Measurements from ENCODE around the gene RFC2. TPM values are rescaled to one million over a fixed set of nuclear protein-coding genes. Genes with fewer than 3 reads are reported as not detected.

The RFC2 gene
- polyA plus RNA-seq, 3 donors = 40.8 to 50.2 (median 42.4) TPM

DNA sequence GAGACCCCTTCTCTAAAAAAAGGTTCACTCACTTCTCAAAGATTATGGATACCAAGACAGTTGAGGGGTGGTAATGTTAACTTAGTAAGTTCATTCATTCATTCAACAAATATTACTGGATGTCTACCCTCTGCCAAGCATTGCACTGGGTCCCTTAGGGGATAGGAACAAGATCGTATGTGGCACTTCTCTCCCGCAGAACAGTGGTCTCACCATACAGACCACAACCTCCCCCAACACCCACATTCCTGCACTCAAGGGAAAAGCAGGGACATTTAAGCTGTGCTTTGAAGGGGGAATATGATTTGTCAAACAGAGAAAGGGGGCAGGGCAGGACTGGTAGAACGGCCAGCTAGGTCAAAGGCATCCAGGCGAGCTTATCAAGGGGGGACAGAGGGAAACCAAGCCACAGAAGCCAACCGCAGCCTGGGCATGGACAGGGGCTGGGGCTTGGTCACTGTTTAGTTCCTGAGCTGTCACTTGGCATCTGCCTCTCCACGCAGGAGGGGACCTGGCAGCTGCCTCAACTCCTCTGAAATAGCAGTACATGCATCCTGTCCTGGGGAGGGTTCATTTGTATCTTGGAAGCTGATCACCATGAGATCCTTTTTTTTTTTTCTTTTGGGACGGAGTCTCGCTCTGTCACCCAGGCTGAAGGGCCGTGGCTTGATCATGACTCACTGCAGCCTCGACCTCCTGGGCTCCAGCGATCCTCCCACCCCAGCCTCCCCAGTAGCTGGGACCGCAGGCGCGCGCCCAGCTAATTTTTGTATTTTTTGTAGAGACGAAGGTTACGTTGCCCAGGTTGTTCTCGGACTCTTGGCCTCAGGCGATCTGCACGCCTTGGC is 34.1 kb upstream of the RFC2 start:
- DNase-seq (ENCODE audit: extremely low read depth in 1 of 11, low read depth in 9 of 11, low spot score in 4 of 11) = no peak

DNA sequence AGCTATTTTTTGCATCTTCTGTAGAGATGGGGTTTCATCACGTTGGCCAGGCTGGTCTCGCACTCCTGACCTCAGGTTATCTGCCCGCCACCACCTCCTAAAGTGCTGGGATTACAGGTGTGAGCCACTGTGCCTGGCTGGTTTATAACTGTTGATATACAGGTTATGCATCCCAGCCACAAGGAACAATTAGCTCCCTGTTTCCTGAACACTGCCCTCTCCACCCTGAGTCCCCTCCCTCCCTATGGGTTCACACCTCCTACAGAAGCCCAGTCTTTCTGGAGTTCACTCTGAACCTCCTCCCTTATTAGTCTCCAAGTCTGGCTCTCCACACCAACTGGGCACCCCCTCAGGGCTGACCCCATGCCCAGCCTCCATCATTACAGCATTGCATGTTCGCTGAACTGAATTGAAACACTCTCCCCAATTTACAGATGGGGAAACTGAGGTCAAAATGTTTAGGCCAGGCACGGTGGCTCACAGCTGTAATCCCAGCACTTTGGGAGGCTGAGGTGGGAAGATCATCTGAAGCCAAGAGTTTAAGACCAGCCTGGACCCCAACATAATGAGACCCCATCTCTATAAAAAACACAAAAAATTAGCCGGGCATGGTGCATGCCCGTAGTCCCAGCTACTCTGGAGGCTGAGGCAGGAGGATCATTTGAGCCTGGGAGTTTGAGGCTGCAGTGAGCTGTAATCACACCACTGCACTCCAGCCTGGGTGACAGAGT is 33.3 kb upstream of the RFC2 start:
- DNase-seq (ENCODE audit: extremely low read depth in 1 of 11, low read depth in 9 of 11, low spot score in 4 of 11) = no peak

DNA sequence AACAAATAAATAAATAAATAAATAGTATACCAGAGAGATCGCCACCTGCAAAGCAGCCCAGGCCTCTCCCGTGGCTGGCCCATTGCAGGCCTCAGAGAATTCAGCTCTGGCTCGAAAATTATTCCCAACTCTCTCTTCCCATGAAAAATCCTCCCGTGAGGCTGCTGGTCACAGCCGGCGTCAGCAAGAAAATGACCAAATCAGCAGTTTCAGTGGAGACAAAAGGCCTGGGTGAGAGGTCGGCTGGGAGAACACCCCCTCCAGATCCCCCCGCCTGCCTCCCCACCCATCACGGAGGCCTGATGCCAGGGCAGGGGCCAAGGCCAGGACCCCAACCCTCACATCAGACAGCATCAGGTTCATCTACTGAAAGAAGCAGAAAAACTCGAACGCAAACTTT is 31.9 kb upstream of the RFC2 start:
- no peak for DNase-seq (ENCODE audit: extremely low read depth in 1 of 11, low read depth in 9 of 11, low spot score in 4 of 11)

DNA sequence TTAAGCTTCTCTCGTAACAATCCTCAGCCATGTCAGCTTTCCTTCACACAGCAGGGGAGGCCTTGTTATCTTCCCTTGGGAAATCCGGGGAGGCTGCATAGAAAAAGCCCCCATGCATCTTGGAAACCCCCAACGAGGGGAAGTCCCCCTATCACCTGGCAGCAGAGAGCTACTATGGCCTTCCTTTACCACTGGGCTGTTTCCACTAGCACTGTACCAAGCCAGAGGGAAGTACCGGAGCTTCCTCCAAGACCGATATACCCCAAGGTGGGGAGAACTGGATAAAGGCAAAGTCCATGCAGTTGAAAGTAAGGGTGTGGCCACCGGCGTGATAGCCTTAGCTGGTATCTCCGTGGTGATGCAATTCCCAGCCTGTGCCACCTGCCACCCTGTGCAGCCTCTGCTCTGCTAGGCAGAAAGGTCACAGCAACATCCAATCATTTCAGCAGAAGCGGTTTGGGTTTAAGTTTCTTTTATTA is 30.6 kb upstream of the RFC2 start:
- DNase-seq (ENCODE audit: extremely low read depth in 1 of 11, low read depth in 9 of 11, low spot score in 4 of 11) = no peak

DNA sequence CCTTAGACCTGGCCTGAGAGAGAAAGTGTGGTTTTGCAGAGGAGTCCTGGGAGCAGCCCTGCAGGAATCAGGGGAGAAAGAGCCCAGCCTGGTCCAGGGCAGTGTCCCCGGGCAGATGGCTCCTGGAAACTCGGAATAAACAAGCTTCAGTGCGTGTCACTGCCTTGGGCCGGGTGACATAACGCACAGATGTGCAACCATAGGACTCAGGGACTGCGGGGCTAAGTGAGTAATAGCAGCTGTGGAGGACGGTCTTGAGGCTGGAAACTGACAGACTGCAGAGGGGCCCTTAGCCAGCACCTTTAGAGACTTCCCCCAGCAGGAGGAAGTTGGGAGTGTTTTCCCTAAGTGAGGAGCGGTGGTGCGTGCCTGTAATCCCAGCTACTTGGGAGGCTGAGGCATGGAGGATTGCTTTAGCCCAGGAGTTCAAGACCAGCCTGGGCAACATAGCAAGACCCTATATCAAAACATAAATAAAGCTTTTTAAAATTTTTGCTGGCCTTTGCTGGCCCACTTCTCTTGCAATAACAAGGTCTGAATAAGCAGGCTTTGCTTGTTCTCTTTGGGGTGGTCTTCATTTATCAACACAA is 29.8 kb upstream of the RFC2 start:
- no peak for DNase-seq (ENCODE audit: extremely low read depth in 1 of 11, low read depth in 9 of 11, low spot score in 4 of 11)

DNA sequence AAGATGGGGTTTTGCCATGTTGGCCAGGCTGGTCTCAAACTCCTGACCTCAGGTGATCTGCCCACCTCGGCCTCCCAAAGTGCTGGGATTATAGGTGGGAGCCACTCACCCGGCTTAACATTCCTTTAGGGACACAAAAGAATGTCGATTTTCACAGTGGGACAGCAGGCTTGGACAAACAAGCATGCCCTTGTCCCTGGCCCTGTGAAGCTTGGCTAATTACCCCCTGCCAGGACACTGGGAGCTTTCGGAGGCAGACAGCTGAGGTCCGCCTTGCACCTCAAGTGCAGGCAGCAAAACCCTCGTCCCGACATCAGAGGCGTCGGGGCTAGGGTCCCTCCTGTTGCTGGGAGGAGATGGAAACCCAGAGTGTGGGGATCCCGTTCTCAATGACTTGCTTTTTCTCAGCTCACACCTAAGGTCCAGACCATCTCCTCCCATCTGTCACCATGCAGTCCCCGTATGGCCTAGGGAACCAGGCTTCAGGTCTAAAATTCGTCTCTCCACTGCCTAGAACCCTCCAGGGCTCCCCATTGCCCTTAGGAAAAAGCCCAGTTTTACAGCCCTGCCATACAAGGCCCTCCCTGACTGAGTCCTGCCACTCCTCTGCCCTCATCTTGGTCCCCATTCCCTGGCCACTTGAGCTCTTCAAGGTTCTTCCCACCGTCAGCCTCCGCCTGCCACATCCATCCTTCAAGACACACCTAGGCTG is 28.7 kb upstream of the RFC2 start:
- DNase-seq (ENCODE audit: extremely low read depth in 1 of 11, low read depth in 9 of 11, low spot score in 4 of 11) = no peak

DNA sequence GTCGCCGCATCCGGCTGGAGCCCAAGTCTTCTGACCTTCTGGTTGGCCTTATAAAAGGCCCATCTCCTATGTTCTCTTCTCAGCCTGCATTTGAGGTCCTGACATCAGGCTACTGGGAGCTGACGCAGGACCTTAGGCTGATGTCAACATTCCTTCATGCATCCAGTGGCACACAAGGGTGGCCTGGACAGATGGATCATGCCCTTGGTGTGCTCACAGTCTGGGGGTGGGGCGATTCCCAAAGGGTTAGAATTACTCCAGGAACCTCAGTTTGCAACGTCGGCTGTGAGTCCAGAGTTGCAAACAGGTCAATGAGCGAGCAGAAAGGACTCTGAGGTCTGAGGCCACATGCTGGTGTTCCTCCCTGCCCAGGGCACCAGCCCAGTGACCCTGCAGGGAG is 26.8 kb upstream of the RFC2 start:
- DNase-seq (ENCODE audit: extremely low read depth in 1 of 11, low read depth in 9 of 11, low spot score in 4 of 11) = no peak

DNA sequence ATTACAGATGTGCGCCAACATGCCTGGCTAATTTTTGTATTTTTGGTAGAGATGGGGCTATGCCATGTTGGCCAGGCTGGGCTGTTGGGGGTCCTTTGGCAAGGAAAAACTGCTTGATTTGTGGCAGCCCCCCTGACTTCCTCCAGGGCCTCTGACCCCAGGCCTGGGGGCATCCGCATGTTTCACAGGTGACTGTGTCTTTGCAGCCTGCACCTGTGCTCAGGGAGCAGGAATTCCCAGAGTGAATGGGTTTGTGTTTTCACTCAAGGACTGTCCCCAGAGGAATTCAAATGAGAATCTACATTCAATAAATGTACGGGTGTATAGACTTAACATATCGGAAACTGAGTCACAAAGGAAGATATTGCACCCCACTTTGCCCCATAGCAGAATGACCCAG is 23.4 kb upstream of the RFC2 start:
- no peak for DNase-seq (ENCODE audit: extremely low read depth in 1 of 11, low read depth in 9 of 11, low spot score in 4 of 11)

DNA sequence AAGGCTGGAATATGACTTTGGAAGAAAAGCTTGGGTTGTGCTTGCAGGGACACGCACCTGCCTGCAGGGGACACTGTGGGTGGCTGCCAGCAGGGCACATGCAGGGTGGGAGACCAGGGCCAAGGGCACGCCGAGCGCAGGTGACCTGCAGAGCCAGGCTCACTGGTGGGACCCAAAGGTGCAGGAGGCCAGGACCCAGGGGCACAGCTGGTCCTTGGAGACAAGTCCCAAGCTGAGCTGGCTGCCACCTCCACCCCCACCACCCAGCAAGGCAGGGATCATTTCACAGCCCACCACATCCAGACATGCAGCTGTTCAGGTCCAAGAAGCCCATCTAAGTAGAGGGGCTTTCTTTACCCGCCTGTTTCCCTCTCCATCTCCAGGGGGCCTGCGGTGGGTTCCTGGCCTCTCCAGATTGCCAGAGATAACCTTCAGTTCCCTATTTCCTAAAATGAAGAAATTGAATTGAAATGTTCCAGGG is 21.2 kb upstream of the RFC2 start:
- no peak for DNase-seq (ENCODE audit: extremely low read depth in 1 of 11, low read depth in 9 of 11, low spot score in 4 of 11)

DNA sequence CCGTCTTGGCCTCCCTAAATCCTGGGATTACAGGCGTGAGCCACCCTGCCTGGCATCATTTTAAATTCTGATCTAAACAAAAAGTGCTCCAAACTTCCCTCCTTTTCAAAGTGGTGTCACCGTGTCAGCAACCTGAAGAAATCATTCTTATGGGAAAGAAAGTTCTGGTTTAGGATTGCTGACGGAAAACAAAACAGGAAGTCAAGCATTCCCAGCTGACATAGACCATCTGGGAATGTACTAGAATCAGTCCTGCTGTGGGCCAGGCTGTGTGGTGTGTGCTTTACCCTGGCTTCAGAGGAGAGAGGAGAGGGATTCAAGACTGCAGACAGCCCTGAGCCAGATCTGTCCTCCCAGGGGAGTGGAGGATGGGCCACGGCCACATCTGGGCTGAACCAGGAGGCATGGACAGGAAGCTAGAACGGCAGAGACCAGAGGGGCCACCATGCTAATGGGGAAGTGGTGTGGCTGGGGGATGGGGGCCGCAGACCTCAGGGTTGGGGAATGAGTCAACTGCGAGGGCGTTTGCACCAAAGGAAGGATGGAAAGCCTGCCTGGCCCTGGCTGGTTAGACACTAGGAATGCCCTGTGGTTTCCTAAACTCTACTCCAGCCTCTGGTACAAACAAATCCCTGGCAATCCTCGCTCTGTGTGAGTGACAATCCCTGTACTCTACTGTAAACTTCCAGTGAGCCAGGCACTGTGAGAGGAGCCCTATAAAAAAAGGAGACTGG is 18.3 kb upstream of the RFC2 start:
- DNase-seq (ENCODE audit: extremely low read depth in 1 of 11, low read depth in 9 of 11, low spot score in 4 of 11) = peak in 7 of 11 donors; percentile 66 to 89 (median 80)

DNA sequence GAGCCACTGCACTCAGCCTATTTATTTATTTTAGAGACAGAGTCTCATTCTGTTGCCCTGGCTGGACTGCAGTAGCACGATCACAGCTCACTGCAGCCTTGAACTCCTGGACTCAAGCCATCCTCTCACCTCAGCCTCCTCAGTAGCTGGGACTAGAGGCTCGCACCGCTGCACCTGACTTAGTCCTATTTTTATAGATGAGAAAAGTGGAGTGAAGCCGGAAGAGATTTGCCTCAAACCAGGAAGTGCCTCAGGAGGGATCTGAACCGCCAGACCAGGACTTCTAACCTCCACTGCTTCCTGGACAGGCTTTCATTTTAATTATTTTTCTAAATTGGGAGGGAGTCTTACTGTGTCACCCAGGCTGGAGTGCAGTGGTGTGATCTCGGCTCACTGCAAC is 17.5 kb upstream of the RFC2 start:
- no peak for DNase-seq (ENCODE audit: extremely low read depth in 1 of 11, low read depth in 9 of 11, low spot score in 4 of 11)

DNA sequence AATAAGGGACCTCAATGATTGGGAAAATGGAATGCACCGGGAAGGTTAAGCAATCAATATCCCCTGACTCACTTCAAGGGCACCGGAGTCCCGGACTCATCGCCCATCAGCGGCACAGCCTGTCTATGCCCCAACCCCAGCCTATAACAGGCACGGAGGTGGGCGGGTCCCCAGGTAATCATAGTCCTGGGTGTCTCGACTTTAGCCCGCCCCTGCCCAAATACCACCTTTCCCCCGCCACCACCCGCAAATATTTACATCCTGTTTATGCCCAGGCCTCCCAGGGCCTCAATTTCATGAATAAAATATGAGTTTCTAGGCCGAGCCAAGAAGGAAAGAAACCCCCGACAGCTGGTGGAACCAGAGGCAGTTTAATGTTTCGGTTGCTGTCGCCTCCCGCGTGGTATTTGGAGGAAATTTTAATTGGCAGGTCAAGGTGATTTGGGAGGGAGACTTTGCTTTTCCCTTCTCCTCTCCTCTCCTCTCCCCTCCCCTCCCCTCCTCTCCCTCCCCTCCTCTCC is 15.6 kb upstream of the RFC2 start:
- DNase-seq (ENCODE audit: extremely low read depth in 1 of 11, low read depth in 9 of 11, low spot score in 4 of 11) = peak in 8 of 11 donors; percentile 69 to 91 (median 78)

DNA sequence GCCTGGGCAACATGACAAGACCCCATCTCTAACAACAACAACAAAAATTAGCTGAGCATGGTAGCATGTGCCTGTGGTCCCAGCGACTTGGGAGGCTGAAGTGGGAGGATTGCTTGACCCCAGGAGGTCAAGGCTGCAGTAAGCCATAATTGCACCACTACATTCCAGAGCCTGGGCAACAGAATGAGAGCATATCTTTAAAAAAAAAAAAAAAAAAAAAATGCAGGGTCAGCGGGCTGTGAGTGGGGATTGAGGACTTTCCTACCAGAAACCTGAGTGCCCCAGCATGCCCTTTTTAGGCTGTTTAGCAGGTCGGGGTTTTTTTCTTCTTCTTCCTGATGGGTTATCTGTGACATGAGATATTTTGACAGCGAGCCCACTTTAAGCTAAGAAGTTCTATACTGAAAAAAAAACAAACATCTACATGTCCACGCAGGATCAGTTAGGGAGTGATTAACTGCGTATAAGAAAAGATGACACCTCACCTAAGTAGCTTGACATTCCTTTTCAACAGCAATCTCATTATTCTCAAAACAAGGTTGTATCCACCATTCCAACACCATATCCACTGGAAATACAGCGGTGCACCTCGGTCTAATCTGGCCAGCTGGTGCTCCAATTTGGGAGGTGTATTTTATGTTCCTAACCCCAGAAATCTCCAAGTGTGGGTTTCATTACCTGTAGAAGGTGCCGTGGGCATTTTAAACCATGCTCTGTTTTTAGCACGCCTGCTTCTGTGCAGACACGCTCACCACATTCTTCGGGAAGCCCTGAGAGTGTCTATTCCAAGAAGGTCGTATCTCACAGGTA is 13.8 kb upstream of the RFC2 start:
- DNase-seq (ENCODE audit: extremely low read depth in 1 of 11, low read depth in 9 of 11, low spot score in 4 of 11) = no peak

DNA sequence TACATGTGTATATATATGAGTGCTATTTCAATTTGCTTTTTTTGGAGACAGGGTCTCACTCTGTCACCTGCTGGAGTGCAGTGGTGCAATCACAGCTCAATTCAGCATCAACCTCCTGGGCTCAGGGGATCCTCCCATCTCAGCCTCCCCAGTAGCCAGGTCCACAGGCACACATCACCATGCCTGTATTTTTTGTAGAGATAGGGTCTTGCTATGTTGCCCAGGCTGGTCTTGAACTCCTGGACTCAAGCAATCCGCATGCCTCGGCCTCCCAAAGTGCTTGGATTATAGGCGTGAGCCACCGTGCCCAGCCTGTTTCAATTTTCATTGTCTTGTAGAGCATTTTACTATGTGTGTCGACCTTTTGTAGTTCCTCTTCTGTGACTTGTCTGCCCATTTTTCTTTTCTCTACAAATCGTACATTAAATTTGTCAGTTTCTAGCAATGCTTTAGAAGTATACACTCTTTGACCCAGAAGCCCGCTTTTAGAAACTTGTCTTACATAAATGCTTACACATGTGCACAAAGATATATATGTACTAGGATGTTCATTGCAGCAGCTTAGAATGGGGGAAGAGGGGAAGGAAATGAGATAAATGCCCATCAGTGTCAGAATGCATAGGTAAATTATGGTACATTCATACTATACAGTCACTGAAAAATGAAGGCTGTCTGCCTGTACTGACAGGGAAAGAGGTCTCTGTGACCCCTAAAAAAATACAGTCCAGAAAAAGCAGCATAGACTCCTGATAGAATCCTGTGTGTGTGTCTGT is 12.2 kb upstream of the RFC2 start:
- no peak for DNase-seq (ENCODE audit: extremely low read depth in 1 of 11, low read depth in 9 of 11, low spot score in 4 of 11)

DNA sequence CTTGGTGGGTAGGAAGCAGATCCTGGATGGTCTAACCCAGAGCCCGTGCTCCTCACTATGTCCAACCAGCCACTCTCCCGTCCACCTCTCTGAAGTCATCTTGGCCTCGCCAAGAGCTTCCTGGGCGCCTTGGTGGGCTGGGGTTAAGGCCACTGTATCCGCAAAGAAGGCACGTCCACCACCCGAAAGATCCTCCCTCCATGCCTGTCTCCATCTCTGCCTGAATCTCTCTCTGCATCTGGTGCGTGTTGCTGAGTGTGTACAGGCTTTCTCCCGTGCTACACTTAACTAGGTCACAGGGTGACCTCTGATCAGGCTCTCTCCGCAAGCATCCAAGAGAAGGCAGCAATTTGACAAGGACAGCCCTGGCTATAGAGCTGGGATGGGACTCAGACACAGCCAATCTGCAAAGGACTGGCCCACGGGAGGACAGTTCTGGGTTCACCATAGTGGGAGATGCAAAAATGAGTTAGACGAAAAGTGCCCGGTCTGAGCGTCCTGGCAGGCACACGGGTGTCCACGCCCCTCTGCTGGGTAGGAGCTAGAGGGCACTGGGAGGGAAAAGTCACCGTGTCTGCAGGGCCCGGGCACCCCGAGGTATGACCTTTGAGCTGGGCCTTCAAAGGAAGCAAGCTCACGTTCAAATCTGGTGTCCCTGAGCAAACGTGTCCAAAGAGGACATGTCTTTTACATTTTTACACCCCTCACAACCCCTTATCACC is 9.4 kb upstream of the RFC2 start:
- no peak for DNase-seq (ENCODE audit: extremely low read depth in 1 of 11, low read depth in 9 of 11, low spot score in 4 of 11)

DNA sequence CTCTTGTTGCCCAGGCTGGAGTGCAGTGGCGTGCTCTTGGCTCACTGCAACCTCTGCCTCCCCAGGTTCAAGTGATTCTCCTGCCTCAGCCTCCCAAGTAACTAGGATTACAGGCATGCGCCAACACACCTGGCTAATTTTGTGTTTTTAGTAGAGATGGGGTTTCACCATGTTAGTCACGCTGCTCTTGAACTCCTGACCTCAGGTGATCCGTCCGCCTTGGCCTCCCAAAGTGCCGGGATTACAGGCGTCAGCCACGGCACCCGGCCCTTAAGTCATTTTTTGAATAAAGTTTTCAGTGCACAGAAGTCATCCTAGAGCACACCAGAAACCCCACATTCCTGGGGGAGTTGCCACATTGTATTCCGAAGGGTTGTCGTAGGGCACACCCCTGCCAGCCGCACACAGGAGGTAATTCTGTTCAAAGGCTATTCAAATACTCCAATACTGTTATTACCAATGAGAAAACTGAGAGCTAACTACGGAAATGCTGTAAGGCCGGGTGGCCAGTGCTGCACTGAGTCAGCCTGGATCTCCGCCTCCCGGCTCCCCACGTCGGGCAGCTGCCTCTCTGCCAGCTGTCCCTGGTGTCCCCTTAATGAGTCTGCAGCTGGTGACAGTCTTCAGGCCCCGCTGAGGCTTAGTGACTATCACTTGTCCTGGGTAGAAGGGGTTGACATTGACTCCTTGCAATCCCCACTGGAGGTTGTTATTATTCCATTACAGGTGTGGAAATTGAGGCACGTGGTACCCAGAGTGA is 8.6 kb upstream of the RFC2 start:
- DNase-seq (ENCODE audit: extremely low read depth in 1 of 11, low read depth in 9 of 11, low spot score in 4 of 11) = no peak

All from renal cortex interstitium (tissue), 11 donors.